HepG2 (cell line): ENCODE results near the gene HOTAIR. TPM values are rescaled to one million over a fixed set of nuclear protein-coding genes. Genes with fewer than 3 reads are reported as not detected.

Experiments used
- ATAC-seq: fragments of 200-7000 bp; cut with Tn5 transposase; 3 replicates; pipeline ENCODE4 v1.9.1; 2020; ENCODE audit warnings: mild to moderate bottlenecking, moderate library complexity
- BruUV-seq: library from RNA; stranded (reverse); fragments of 400-500 nt; replicated peaks from 2 replicates; lab custom pipeline; 2021; lab: Mats Ljungman, UMichigan
- CTCF ChIA-PET: fragments of 300-600 bp; formaldehyde crosslinking; extraction: SDS; loops from one replicate; lab custom pipeline; 2021; ENCODE audit warnings: low total read pairs, inconsistent platforms, low intra/inter-chr PET ratio; lab: Yijun Ruan, JAX
- POLR2A ChIA-PET: fragments of 350-600 bp; sonication (Branson Sonifier 250); formaldehyde crosslinking; loops from one replicate; lab custom pipeline; 2020; ENCODE audit warnings: antibody characterized with exemption, inconsistent platforms; lab: Yijun Ruan, JAX
- DNase-seq: peaks from one replicate; pipeline ENCODE4 v3.0.0-alpha.2; 2015; ENCODE audit warnings: low spot score
- FAIRE-seq: peaks from 3 replicates; lab custom pipeline; 2011; peaks lifted over from hg19 to GRCh38; lab: Jason Lieb, UNC
- H2AFZ ChIP-seq: one replicate; pipeline ENCODE4 v1.6.1; 2011; ENCODE audit warnings: low read length, inconsistent platforms
- H3K27ac ChIP-seq: fragments of 300-600 bp; 3 replicates; pipeline ENCODE4 v1.8.0; 2011; ENCODE audit warnings: mixed run types, mild to moderate bottlenecking, mixed read lengths, low read length, inconsistent platforms; ENCODE audit not compliant: insufficient read depth; ENCODE audit errors: extremely low read length
- H3K27me3 ChIP-seq, 2 experiments: fragments of 200-600 bp in 1 of 2; 2 replicates in 1 of 2; 3 replicates in 1 of 2; pipeline versions ENCODE4 v1.6.0 to v1.8.0; 2011; ENCODE audit warnings: low read length in 2 of 2, mild to moderate bottlenecking in 2 of 2, moderate library complexity in 2 of 2, inconsistent platforms in 1 of 2; ENCODE audit not compliant: insufficient read depth in 2 of 2, control insufficient read depth in 1 of 2
- H3K36me3 ChIP-seq, 2 experiments: fragments of 200-600 bp in 1 of 2; replicated peaks in 1 of 2; 2 replicates in 1 of 2; 3 replicates in 1 of 2; pipeline versions ENCODE4 v1.5.1 to v1.8.0; 2011; ENCODE audit warnings: low read length in 2 of 2, inconsistent platforms in 1 of 2; ENCODE audit not compliant: insufficient read depth in 2 of 2, control insufficient read depth in 1 of 2
- H3K4me1 ChIP-seq: 2 replicates; pipeline ENCODE4 v1.5.1; 2012; ENCODE audit warnings: low read length, inconsistent platforms; ENCODE audit not compliant: insufficient read depth
- H3K4me2 ChIP-seq: 2 replicates; pipeline ENCODE4 v1.6.0; 2011; ENCODE audit warnings: low read depth, low read length, inconsistent platforms
- H3K4me3 ChIP-seq, 3 experiments: fragments of 200-600 bp in 1 of 3; sonication (generic), shearing (Covaris generic) in 1 of 3; replicated peaks in 1 of 3; 2 replicates each; pipeline ENCODE4 v1.5.1; 2011 to 2016; ENCODE audit warnings: low read length in 3 of 3, inconsistent platforms in 2 of 3, low read depth in 2 of 3, mild to moderate bottlenecking in 2 of 3, control low read depth in 1 of 3, mixed read lengths in 1 of 3; ENCODE audit not compliant: insufficient read depth in 1 of 3
- H3K79me2 ChIP-seq: one replicate; pipeline ENCODE4 v1.6.1; 2011; ENCODE audit warnings: low read length, inconsistent platforms; ENCODE audit not compliant: insufficient read depth
- H3K9ac ChIP-seq: 2 replicates; pipeline ENCODE4 v1.6.0; 2011; ENCODE audit warnings: mild to moderate bottlenecking, low read depth, low read length, inconsistent platforms; ENCODE audit not compliant: insufficient read depth
- H3K9me3 ChIP-seq: 2 replicates; pipeline ENCODE4 v1.5.1; 2012; ENCODE audit warnings: mild to moderate bottlenecking, low read length
- H4K20me1 ChIP-seq: 2 replicates; pipeline ENCODE4 v1.6.0; 2011; ENCODE audit warnings: inconsistent platforms, mild to moderate bottlenecking, low read length, moderate library complexity; ENCODE audit not compliant: insufficient read depth
- ARHGAP35 ChIP-seq: sonication (generic); formaldehyde crosslinking; IDR thresholded peaks from 2 replicates; pipeline ENCODE4 v1.9.0; 2022; ENCODE audit warnings: mild to moderate bottlenecking, inconsistent platforms, moderate library complexity, missing genetic modification reagents, borderline replicate concordance
- GZF1 ChIP-seq: sonication (generic); formaldehyde crosslinking; IDR thresholded peaks from 2 replicates; pipeline ENCODE4 v1.5.1; 2020; ENCODE audit warnings: mild to moderate bottlenecking, missing genetic modification reagents
- HNRNPL ChIP-seq: fragments of 200-400 bp; formaldehyde crosslinking; IDR thresholded peaks from 2 replicates; pipeline ENCODE4 v1.6.1; 2017; ENCODE audit warnings: mild to moderate bottlenecking, low read depth, low read length
- MBD4 ChIP-seq: IDR thresholded peaks from 2 replicates; pipeline ENCODE4 v1.6.1; 2012; ENCODE audit warnings: low read length, inconsistent platforms, borderline replicate concordance
- ZNF101 ChIP-seq: sonication (generic); formaldehyde crosslinking; IDR thresholded peaks from 2 replicates; pipeline ENCODE4 v1.4.0; 2020; ENCODE audit warnings: mild to moderate bottlenecking, low read depth, missing genetic modification reagents, borderline replicate concordance
- ZNF263 ChIP-seq: sonication (generic); formaldehyde crosslinking; IDR thresholded peaks from 2 replicates; pipeline ENCODE4 v1.4.0; 2020; ENCODE audit warnings: missing genetic modification reagents
- ZNF33B ChIP-seq: sonication (generic); formaldehyde crosslinking; IDR thresholded peaks from 2 replicates; pipeline ENCODE4 v1.5.1; 2020; ENCODE audit warnings: mild to moderate bottlenecking, missing genetic modification reagents
- ZNF343 ChIP-seq: sonication (generic); formaldehyde crosslinking; IDR thresholded peaks from 2 replicates; pipeline ENCODE4 v1.4.0; 2020; ENCODE audit warnings: mild to moderate bottlenecking, missing genetic modification reagents
- ZNF446 ChIP-seq: sonication (generic); formaldehyde crosslinking; IDR thresholded peaks from 2 replicates; pipeline ENCODE4 v1.5.0; 2020; ENCODE audit warnings: mild to moderate bottlenecking, missing genetic modification reagents
- ZNF652 ChIP-seq: IDR thresholded peaks from 2 replicates; pipeline ENCODE4 v1.6.1; 2016; ENCODE audit warnings: low read depth, borderline replicate concordance
- WGBS: methylation state at CpG from one replicate; pipeline ENCODE4 v1.1.6; 2017; ENCODE audit warnings: low lambda C conversion rate; 5-methylcytosine and 5-hydroxymethylcytosine counted together
- in situ Hi-C: cut with HindIII; loops from 2 replicates; pipeline ENCODE4 v1.10.0; 2017; ENCODE audit warnings: low pct_unique_long_range_greater_than_20kb; ENCODE audit not compliant: extremely low pct_ligation_motif_present
- intact Hi-C: fragments of 100-400 bp; cut with micrococcal nuclease; formaldehyde crosslinking; loops from one replicate; pipeline ENCODE4 v1.10.0; 2022; ENCODE audit not compliant: unreplicated experiment
- polyA plus RNA-seq, 8 experiments: library from polyadenylated mRNA; depleted of rRNA in 3 of 8; stranded (reverse) in 7 of 8; unstranded in 1 of 8; fragments of >200 nt; fragmentation: Illumina TruSeq in 4 of 8; extraction: Trizol in 4 of 8; gene quantifications; 2 replicates each; pipeline versions ENCODE4 v1.2.1 to v1.2.3, GENCODE V29; 2011 to 2016; ENCODE audit warnings: low read depth in 4 of 8, missing spikeins in 1 of 8, mixed read lengths in 1 of 8; ENCODE audit not compliant: insufficient read depth in 1 of 8
- total RNA-seq, 5 experiments: library from RNA; depleted of rRNA; stranded (reverse); fragments of >200 nt; fragmentation: Illumina TruSeq; extraction: Trizol; gene quantifications; 2 replicates each; pipeline ENCODE4 v1.2.3, GENCODE V29; 2016; ENCODE audit warnings: low read depth in 1 of 5
- TF ChIP-seq, protein P1 (sequence below): sonication (generic); formaldehyde crosslinking; IDR thresholded peaks from 2 replicates; pipeline ENCODE4 v1.5.1; 2020; ENCODE audit warnings: mild to moderate bottlenecking, moderate library complexity, missing genetic modification reagents

Gene HOTAIR
- total and polyA plus RNA-seq, 2 of the 13 experiments (the other 11 are each of a cell fraction or from before 2014, with no cell fraction given), result not detected

DNA sequence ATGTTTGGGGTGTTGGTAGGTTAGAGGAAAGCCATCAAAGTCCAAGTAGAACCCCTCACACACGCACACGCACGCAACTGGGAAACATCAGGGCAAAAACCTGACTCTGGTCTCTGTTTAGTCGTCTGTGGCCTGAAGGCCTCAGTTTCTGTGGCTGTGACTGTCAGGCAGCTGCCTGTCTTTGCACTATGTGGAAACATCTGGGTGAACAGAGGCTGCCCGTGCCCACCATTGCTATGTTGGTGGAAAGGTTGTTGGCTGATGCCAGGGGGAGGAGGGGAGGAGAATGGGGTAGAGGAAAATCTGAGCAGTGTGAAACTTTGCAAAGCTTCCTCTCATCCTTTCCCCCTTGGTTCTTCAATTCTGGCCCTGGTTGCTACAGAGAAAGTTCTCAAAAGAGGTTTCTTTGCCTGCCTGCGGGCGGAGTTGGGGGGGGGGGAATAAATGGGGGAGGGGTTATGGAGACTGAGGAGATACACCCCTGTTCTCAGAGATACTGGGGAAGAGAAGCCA, 17.7 kb upstream of the HOTAIR start (continued):
- TF ChIP-seq ARHGAP35 (CRISPR knock-in tag) (no peak), GZF1 (CRISPR knock-in tag) (no peak), MBD4 (no peak)

DNA sequence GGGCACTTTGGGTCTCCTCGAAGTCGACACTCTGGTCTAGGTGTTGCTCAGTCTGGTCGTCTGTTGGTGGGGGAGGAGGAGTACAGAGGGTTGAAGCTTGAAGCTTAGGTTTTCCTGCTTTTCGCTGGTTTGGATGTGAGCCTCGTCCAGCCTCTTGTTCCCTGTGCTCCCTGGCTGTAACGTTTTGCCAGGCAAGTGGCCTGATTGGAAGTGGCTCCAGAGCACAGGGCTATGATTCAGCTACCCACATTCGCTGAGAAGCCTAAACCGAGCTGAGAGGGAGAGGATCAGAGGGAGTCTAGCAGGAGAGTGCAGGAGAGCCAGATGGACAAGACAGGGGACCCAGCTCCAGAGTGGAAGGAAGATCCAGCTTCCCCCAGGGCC, 16.3 kb upstream of the HOTAIR start:
- Histone ChIP-seq H3K36me3 (no peaks in the 10 kb centered on the region), H3K4me1 (peaks cover 57% of the 10 kb centered on the region), H3K9me3 (no peaks in the 10 kb centered on the region), H4K20me1 (no peaks in the 10 kb centered on the region), H2AFZ (no peak overlapping the region), H3K4me2 (no peak overlapping the region), H3K79me2 (no peaks in the 10 kb centered on the region), H3K27ac (no peak overlapping the region), H3K27me3 (peaks cover 10 to 39% of the 10 kb centered on the region in 2 experiments), H3K9ac (no peak overlapping the region), H3K4me3 (no peak overlapping the region)
- intact Hi-C loops, result no loop called here
- CTCF ChIA-PET, result no interaction called here
- no peak for TF ChIP-seq ZNF263
- TF ChIP-seq ZNF446 (CRISPR knock-in tag), result no peak
- TF ChIP-seq HNRNPL, result no peak
- TF ChIP-seq, protein P1, sequence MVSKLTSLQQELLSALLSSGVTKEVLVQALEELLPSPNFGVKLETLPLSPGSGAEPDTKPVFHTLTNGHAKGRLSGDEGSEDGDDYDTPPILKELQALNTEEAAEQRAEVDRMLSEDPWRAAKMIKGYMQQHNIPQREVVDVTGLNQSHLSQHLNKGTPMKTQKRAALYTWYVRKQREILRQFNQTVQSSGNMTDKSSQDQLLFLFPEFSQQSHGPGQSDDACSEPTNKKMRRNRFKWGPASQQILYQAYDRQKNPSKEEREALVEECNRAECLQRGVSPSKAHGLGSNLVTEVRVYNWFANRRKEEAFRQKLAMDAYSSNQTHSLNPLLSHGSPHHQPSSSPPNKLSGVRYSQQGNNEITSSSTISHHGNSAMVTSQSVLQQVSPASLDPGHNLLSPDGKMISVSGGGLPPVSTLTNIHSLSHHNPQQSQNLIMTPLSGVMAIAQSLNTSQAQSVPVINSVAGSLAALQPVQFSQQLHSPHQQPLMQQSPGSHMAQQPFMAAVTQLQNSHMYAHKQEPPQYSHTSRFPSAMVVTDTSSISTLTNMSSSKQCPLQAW, result no peak
- no peak for TF ChIP-seq ZNF33B (CRISPR knock-in tag)
- no peak for TF ChIP-seq ZNF343
- TF ChIP-seq ZNF652 (CRISPR knock-in tag), result no peak
- TF ChIP-seq ZNF101 (CRISPR knock-in tag), result no peak
- FAIRE-seq, result no peak
- in situ Hi-C loops, result loop anchor here (10.0 kb wide), 1 partner anchor 384 kb away; no protein-coding TSS in a partner anchor
- POLR2A ChIA-PET, result no interaction called here
- no TSS peak for BruUV-seq
- ATAC-seq, result no peak
- 17% methylated on average over 8 of the region's 8 CpGs for WGBS
- no peak for DNase-seq
